HepG2 (cell line): ENCODE data around the gene ZFP3. TPM values are rescaled to one million over a fixed set of nuclear protein-coding genes. Genes with fewer than 3 reads are reported as not detected.

Source experiments
- ATAC-seq: fragments of 200-7000 bp; cut with Tn5 transposase; 3 replicates; pipeline ENCODE4 v1.9.1; 2020; ENCODE audit warnings: mild to moderate bottlenecking, moderate library complexity
- BruUV-seq: library from RNA; stranded (reverse); fragments of 400-500 nt; replicated peaks from 2 replicates; lab custom pipeline; 2021; lab: Mats Ljungman, UMichigan
- CTCF ChIA-PET: fragments of 300-600 bp; formaldehyde crosslinking; extraction: SDS; loops from one replicate; lab custom pipeline; 2021; ENCODE audit warnings: low total read pairs, inconsistent platforms, low intra/inter-chr PET ratio; lab: Yijun Ruan, JAX
- POLR2A ChIA-PET: fragments of 350-600 bp; sonication (Branson Sonifier 250); formaldehyde crosslinking; loops from one replicate; lab custom pipeline; 2020; ENCODE audit warnings: antibody characterized with exemption, inconsistent platforms; lab: Yijun Ruan, JAX
- DNase-seq: peaks from one replicate; pipeline ENCODE4 v3.0.0-alpha.2; 2015; ENCODE audit warnings: low spot score
- FAIRE-seq: peaks from 3 replicates; lab custom pipeline; 2011; peaks lifted over from hg19 to GRCh38; lab: Jason Lieb, UNC
- H2AFZ ChIP-seq: one replicate; pipeline ENCODE4 v1.6.1; 2011; ENCODE audit warnings: low read length, inconsistent platforms
- H3K27ac ChIP-seq: fragments of 300-600 bp; 3 replicates; pipeline ENCODE4 v1.8.0; 2011; ENCODE audit warnings: mixed run types, mild to moderate bottlenecking, mixed read lengths, low read length, inconsistent platforms; ENCODE audit not compliant: insufficient read depth; ENCODE audit errors: extremely low read length
- H3K27me3 ChIP-seq, 2 experiments: fragments of 200-600 bp in 1 of 2; 2 replicates in 1 of 2; 3 replicates in 1 of 2; pipeline versions ENCODE4 v1.6.0 to v1.8.0; 2011; ENCODE audit warnings: low read length in 2 of 2, mild to moderate bottlenecking in 2 of 2, moderate library complexity in 2 of 2, inconsistent platforms in 1 of 2; ENCODE audit not compliant: insufficient read depth in 2 of 2, control insufficient read depth in 1 of 2
- H3K36me3 ChIP-seq, 2 experiments: fragments of 200-600 bp in 1 of 2; replicated peaks in 1 of 2; 2 replicates in 1 of 2; 3 replicates in 1 of 2; pipeline versions ENCODE4 v1.5.1 to v1.8.0; 2011; ENCODE audit warnings: low read length in 2 of 2, inconsistent platforms in 1 of 2; ENCODE audit not compliant: insufficient read depth in 2 of 2, control insufficient read depth in 1 of 2
- H3K4me1 ChIP-seq: 2 replicates; pipeline ENCODE4 v1.5.1; 2012; ENCODE audit warnings: low read length, inconsistent platforms; ENCODE audit not compliant: insufficient read depth
- H3K4me2 ChIP-seq: 2 replicates; pipeline ENCODE4 v1.6.0; 2011; ENCODE audit warnings: low read depth, low read length, inconsistent platforms
- H3K4me3 ChIP-seq, 3 experiments: fragments of 200-600 bp in 1 of 3; sonication (generic), shearing (Covaris generic) in 1 of 3; replicated peaks in 1 of 3; 2 replicates each; pipeline ENCODE4 v1.5.1; 2011 to 2016; ENCODE audit warnings: low read length in 3 of 3, inconsistent platforms in 2 of 3, low read depth in 2 of 3, mild to moderate bottlenecking in 2 of 3, control low read depth in 1 of 3, mixed read lengths in 1 of 3; ENCODE audit not compliant: insufficient read depth in 1 of 3
- H3K79me2 ChIP-seq: one replicate; pipeline ENCODE4 v1.6.1; 2011; ENCODE audit warnings: low read length, inconsistent platforms; ENCODE audit not compliant: insufficient read depth
- H3K9ac ChIP-seq: 2 replicates; pipeline ENCODE4 v1.6.0; 2011; ENCODE audit warnings: mild to moderate bottlenecking, low read depth, low read length, inconsistent platforms; ENCODE audit not compliant: insufficient read depth
- H3K9me3 ChIP-seq: 2 replicates; pipeline ENCODE4 v1.5.1; 2012; ENCODE audit warnings: mild to moderate bottlenecking, low read length
- H4K20me1 ChIP-seq: 2 replicates; pipeline ENCODE4 v1.6.0; 2011; ENCODE audit warnings: inconsistent platforms, mild to moderate bottlenecking, low read length, moderate library complexity; ENCODE audit not compliant: insufficient read depth
- ATF6 ChIP-seq: sonication (generic); formaldehyde crosslinking; conservative IDR thresholded peaks from 2 replicates; pipeline ENCODE4 v1.4.0; 2020; ENCODE audit warnings: missing genetic modification reagents
- CEBPG ChIP-seq: IDR thresholded peaks from 2 replicates; pipeline ENCODE4 v1.6.1; 2016
- KDM2A ChIP-seq: sonication (generic); formaldehyde crosslinking; IDR thresholded peaks from 2 replicates; pipeline ENCODE4 v1.4.0; 2020; ENCODE audit warnings: low read depth, missing genetic modification reagents, borderline replicate concordance
- MXD4 ChIP-seq: IDR thresholded peaks from 2 replicates; pipeline ENCODE4 v1.6.1; 2016; ENCODE audit warnings: mild to moderate bottlenecking, missing biosample characterization, missing genetic modification reagents
- RELA ChIP-seq: sonication (generic); formaldehyde crosslinking; IDR thresholded peaks from 2 replicates; pipeline ENCODE4 v1.4.0; 2020; ENCODE audit warnings: missing genetic modification reagents
- ZBTB39 ChIP-seq: sonication (generic); formaldehyde crosslinking; IDR thresholded peaks from 2 replicates; pipeline ENCODE4 v1.5.0; 2020; ENCODE audit warnings: missing genetic modification reagents
- ZEB1 ChIP-seq: IDR thresholded peaks from 2 replicates; pipeline ENCODE4 v1.6.1; 2012; ENCODE audit warnings: mild to moderate bottlenecking, low read depth, inconsistent platforms; ENCODE audit not compliant: insufficient replicate concordance
- ZNF17 ChIP-seq: sonication (generic); formaldehyde crosslinking; IDR thresholded peaks from 2 replicates; pipeline ENCODE4 v1.5.0; 2020; ENCODE audit warnings: mild to moderate bottlenecking, missing genetic modification reagents
- ZNF296 ChIP-seq: sonication (generic); formaldehyde crosslinking; conservative IDR thresholded peaks from 2 replicates; pipeline ENCODE4 v1.5.0; 2020; ENCODE audit warnings: mild to moderate bottlenecking, missing genetic modification reagents
- ZNF629 ChIP-seq: sonication (generic); formaldehyde crosslinking; conservative IDR thresholded peaks from 2 replicates; pipeline ENCODE4 v1.5.0; 2020; ENCODE audit warnings: missing genetic modification reagents
- ZNF773 ChIP-seq: sonication (generic); formaldehyde crosslinking; IDR thresholded peaks from 2 replicates; pipeline ENCODE4 v1.4.0; 2020; ENCODE audit warnings: missing genetic modification reagents, borderline replicate concordance
- ZSCAN25 ChIP-seq: sonication (generic); formaldehyde crosslinking; IDR thresholded peaks from 2 replicates; pipeline ENCODE4 v1.8.0; 2022; ENCODE audit warnings: mild to moderate bottlenecking, missing genetic modification reagents
- ZUFSP ChIP-seq: sonication (generic); formaldehyde crosslinking; IDR thresholded peaks from 2 replicates; pipeline ENCODE4 v1.9.0; 2021; ENCODE audit warnings: missing genetic modification reagents, mild to moderate bottlenecking, borderline replicate concordance
- WGBS: methylation state at CpG from one replicate; pipeline ENCODE4 v1.1.6; 2017; ENCODE audit warnings: low lambda C conversion rate; 5-methylcytosine and 5-hydroxymethylcytosine counted together
- in situ Hi-C: cut with HindIII; loops from 2 replicates; pipeline ENCODE4 v1.10.0; 2017; ENCODE audit warnings: low pct_unique_long_range_greater_than_20kb; ENCODE audit not compliant: extremely low pct_ligation_motif_present
- intact Hi-C: fragments of 100-400 bp; cut with micrococcal nuclease; formaldehyde crosslinking; loops from one replicate; pipeline ENCODE4 v1.10.0; 2022; ENCODE audit not compliant: unreplicated experiment
- polyA plus RNA-seq, 8 experiments: library from polyadenylated mRNA; depleted of rRNA in 3 of 8; stranded (reverse) in 7 of 8; unstranded in 1 of 8; fragments of >200 nt; fragmentation: Illumina TruSeq in 4 of 8; extraction: Trizol in 4 of 8; gene quantifications; 2 replicates each; pipeline versions ENCODE4 v1.2.1 to v1.2.3, GENCODE V29; 2011 to 2016; ENCODE audit warnings: low read depth in 4 of 8, missing spikeins in 1 of 8, mixed read lengths in 1 of 8; ENCODE audit not compliant: insufficient read depth in 1 of 8
- total RNA-seq, 5 experiments: library from RNA; depleted of rRNA; stranded (reverse); fragments of >200 nt; fragmentation: Illumina TruSeq; extraction: Trizol; gene quantifications; 2 replicates each; pipeline ENCODE4 v1.2.3, GENCODE V29; 2016; ENCODE audit warnings: low read depth in 1 of 5
- TF ChIP-seq, protein P1 (sequence below): IDR thresholded peaks from 2 replicates; pipeline ENCODE4 v1.6.1; 2018; ENCODE audit warnings: missing genetic modification reagents, mild to moderate bottlenecking, missing compliant biosample characterization
- TF ChIP-seq, protein P2 (sequence below): sonication (generic); formaldehyde crosslinking; IDR thresholded peaks from 2 replicates; pipeline ENCODE4 v1.5.0; 2020; ENCODE audit warnings: mild to moderate bottlenecking, missing genetic modification reagents

ZFP3 gene
- total and polyA plus RNA-seq, 2 of the 13 experiments (the other 11 are each of a cell fraction or from before 2014, with no cell fraction given): not detected

DNA sequence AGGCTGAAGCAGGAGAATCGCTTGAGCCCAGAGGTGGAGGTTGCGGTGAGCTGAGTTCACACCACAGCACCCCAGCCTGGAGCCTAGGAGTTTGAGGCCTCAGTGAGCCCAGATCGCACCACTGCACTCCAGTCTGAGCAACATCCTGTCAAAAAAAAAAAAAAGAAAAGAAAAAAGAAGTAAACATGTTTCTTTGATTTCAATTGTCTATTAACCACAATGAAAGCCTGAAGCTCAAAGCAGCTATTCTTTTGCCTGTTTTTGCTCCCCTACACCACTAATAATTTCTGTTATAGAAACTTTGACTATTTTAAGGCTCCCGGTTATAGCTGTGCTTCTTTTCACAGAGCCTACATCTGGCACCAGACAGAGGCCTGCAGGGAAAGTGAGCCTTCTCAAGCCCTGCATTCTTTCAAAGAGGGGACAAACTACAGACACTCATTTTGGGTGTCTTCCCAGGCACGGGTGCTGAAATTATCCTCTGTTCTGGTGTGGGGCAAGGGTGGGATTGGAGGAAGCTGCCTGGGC, 28.9 kb upstream of the ZFP3 start:
- no peaks in the 10 kb centered on the region for H4K20me1 ChIP-seq
- POLR2A ChIA-PET: no interaction called here
- no peak overlapping the region for H3K27ac ChIP-seq
- no peaks in the 10 kb centered on the region for H3K79me2 ChIP-seq
- no peaks in the 10 kb centered on the region for H3K9me3 ChIP-seq
- no peaks in the 10 kb centered on the region; a peak in 1 of 5 replicates for H3K27me3 ChIP-seq
- FAIRE-seq: no peak
- no peak overlapping the region for H2AFZ ChIP-seq
- H3K36me3 ChIP-seq: no peaks in the 10 kb centered on the region
- H3K4me3 ChIP-seq: no peak overlapping the region
- no TSS peak for BruUV-seq
- ATAC-seq: no peak
- CTCF ChIA-PET: no interaction called here
- in situ Hi-C loops (no loop called here), intact Hi-C loops (no loop called here)
- H3K4me1 ChIP-seq: peaks cover 31% of the 10 kb centered on the region
- WGBS: 60% methylated on average over 5 of the region's 5 CpGs
- no peak overlapping the region for H3K9ac ChIP-seq
- DNase-seq: no peak
- peak overlapping the region; percentile 3; the same call in 1 of the 2 replicates for H3K4me2 ChIP-seq
- TF ChIP-seq ZNF773 (CRISPR knock-in tag): no peak
- no peak for TF ChIP-seq MXD4 (CRISPR knock-in tag)
- TF ChIP-seq RELA (CRISPR knock-in tag): no peak
- TF ChIP-seq ZNF17: no peak
- TF ChIP-seq KDM2A (CRISPR knock-in tag): no peak
- no peak for TF ChIP-seq ZUFSP (CRISPR knock-in tag)
- no peak for TF ChIP-seq CEBPG (CRISPR knock-in tag)
- TF ChIP-seq, protein P1, sequence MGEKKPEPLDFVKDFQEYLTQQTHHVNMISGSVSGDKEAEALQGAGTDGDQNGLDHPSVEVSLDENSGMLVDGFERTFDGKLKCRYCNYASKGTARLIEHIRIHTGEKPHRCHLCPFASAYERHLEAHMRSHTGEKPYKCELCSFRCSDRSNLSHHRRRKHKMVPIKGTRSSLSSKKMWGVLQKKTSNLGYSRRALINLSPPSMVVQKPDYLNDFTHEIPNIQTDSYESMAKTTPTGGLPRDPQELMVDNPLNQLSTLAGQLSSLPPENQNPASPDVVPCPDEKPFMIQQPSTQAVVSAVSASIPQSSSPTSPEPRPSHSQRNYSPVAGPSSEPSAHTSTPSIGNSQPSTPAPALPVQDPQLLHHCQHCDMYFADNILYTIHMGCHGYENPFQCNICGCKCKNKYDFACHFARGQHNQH (CRISPR knock-in tag): no peak
- no peak for TF ChIP-seq ZNF629 (CRISPR knock-in tag)
- TF ChIP-seq, protein P2, sequence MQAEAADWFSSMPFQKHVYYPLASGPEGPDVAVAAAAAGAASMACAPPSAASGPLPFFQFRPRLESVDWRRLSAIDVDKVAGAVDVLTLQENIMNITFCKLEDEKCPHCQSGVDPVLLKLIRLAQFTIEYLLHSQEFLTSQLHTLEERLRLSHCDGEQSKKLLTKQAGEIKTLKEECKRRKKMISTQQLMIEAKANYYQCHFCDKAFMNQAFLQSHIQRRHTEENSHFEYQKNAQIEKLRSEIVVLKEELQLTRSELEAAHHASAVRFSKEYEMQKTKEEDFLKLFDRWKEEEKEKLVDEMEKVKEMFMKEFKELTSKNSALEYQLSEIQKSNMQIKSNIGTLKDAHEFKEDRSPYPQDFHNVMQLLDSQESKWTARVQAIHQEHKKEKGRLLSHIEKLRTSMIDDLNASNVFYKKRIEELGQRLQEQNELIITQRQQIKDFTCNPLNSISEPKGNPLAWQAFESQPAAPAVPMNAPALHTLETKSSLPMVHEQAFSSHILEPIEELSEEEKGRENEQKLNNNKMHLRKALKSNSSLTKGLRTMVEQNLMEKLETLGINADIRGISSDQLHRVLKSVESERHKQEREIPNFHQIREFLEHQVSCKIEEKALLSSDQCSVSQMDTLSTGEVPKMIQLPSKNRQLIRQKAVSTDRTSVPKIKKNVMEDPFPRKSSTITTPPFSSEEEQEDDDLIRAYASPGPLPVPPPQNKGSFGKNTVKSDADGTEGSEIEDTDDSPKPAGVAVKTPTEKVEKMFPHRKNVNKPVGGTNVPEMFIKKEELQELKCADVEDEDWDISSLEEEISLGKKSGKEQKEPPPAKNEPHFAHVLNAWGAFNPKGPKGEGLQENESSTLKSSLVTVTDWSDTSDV (CRISPR knock-in tag): no peak
- no peak for TF ChIP-seq ZEB1
- TF ChIP-seq ZNF296 (CRISPR knock-in tag): no peak
- no peak for TF ChIP-seq ZBTB39
- TF ChIP-seq ZSCAN25 (CRISPR knock-in tag): no peak
- no peak for TF ChIP-seq ATF6 (CRISPR knock-in tag)
